Keratinocyte (primary cell): ENCODE results near the gene CDCP1. TPM values are rescaled to one million over a fixed set of nuclear protein-coding genes. Genes with fewer than 3 reads are reported as not detected.
A peak's percentile ranks its signal among the peaks of the same experiment; 100 is the strongest.

Source experiments
- DNase-seq: peaks from one replicate; pipeline ENCODE4 v3.0.0-alpha.2; 2011; ENCODE audit warnings: low read depth, missing footprints, low spot score
- FAIRE-seq: peaks from 2 replicates; lab custom pipeline; 2011; peaks lifted over from hg19 to GRCh38; lab: Jason Lieb, UNC
- H2AFZ ChIP-seq: 2 replicates; pipeline ENCODE4 v1.6.0; 2012; ENCODE audit warnings: low read length, control low read depth, inconsistent platforms; ENCODE audit not compliant: control insufficient read depth
- H3K27ac ChIP-seq: 2 replicates; pipeline ENCODE4 v1.5.1; 2011; ENCODE audit warnings: low read length; ENCODE audit not compliant: control insufficient read depth, insufficient read depth
- H3K27me3 ChIP-seq: 3 replicates; pipeline ENCODE4 v1.6.0; 2011; ENCODE audit warnings: low read length; ENCODE audit not compliant: control insufficient read depth, insufficient read depth; ENCODE audit errors: extremely low read depth
- H3K36me3 ChIP-seq, 2 experiments: 2 replicates in 1 of 2; 3 replicates in 1 of 2; pipeline ENCODE4 v1.5.1; 2011; ENCODE audit warnings: low read length in 2 of 2, mild to moderate bottlenecking in 1 of 2; ENCODE audit not compliant: control insufficient read depth in 2 of 2, insufficient read depth in 2 of 2; ENCODE audit errors: extremely low read depth in 1 of 2
- H3K4me1 ChIP-seq: 3 replicates; pipeline ENCODE4 v1.5.1; 2011; ENCODE audit warnings: low read length; ENCODE audit not compliant: control insufficient read depth, insufficient read depth; ENCODE audit errors: extremely low read depth
- H3K4me2 ChIP-seq: 3 replicates; pipeline ENCODE4 v1.6.0; 2011; ENCODE audit warnings: low read depth, low read length; ENCODE audit not compliant: control insufficient read depth, insufficient read depth; ENCODE audit errors: extremely low read depth
- H3K4me3 ChIP-seq, 3 experiments: fragments of 200-600 bp in 1 of 3; sonication (generic) in 1 of 3; 2 replicates in 2 of 3; 3 replicates in 1 of 3; pipeline ENCODE4 v1.5.1; 2011 to 2016; ENCODE audit warnings: low read length in 3 of 3, mild to moderate bottlenecking in 3 of 3, control low read depth in 2 of 3, inconsistent platforms in 1 of 3, low read depth in 1 of 3, mixed read lengths in 1 of 3, mixed run types in 1 of 3, moderate library complexity in 1 of 3; ENCODE audit not compliant: control insufficient read depth in 2 of 3, insufficient read depth in 2 of 3; ENCODE audit errors: extremely low read depth in 1 of 3
- H3K79me2 ChIP-seq: 2 replicates; pipeline ENCODE4 v1.6.0; 2012; ENCODE audit warnings: low read length; ENCODE audit not compliant: control insufficient read depth, insufficient read depth
- H3K9ac ChIP-seq: 3 replicates; pipeline ENCODE4 v1.6.0; 2011; ENCODE audit warnings: low read length; ENCODE audit not compliant: control insufficient read depth, insufficient read depth; ENCODE audit errors: extremely low read depth
- H3K9me1 ChIP-seq: 3 replicates; pipeline ENCODE4 v1.6.0; 2011; ENCODE audit warnings: low read length; ENCODE audit not compliant: control insufficient read depth, insufficient read depth; ENCODE audit errors: extremely low read depth
- H3K9me3 ChIP-seq: 2 replicates; pipeline ENCODE4 v1.5.1; 2012; ENCODE audit warnings: low read depth, low read length; ENCODE audit not compliant: control insufficient read depth
- H4K20me1 ChIP-seq: 3 replicates; pipeline ENCODE4 v1.6.0; 2011; ENCODE audit warnings: low read length; ENCODE audit not compliant: control insufficient read depth, insufficient read depth; ENCODE audit errors: extremely low read depth
- CTCF ChIP-seq, 3 experiments: IDR thresholded peaks in 1 of 3; conservative IDR thresholded peaks in 1 of 3; optimal IDR thresholded peaks in 1 of 3; 2 replicates in 2 of 3; 3 replicates in 1 of 3; pipeline versions ENCODE3 to v1.5.1; 2011; ENCODE audit warnings: low read length in 3 of 3, mild to moderate bottlenecking in 3 of 3, moderate library complexity in 2 of 3, control low read depth in 1 of 3, inconsistent platforms in 1 of 3; ENCODE audit not compliant: insufficient read depth in 2 of 3; ENCODE audit errors: extremely low read depth in 1 of 3
- EZH2 ChIP-seq: IDR thresholded peaks from one replicate; pipeline ENCODE4 v1.6.1; 2012; ENCODE audit warnings: inconsistent platforms, mild to moderate bottlenecking, low read length, moderate library complexity
- dilution Hi-C: fragments of 300-500 bp; cut with MboI; formaldehyde crosslinking; loops from one replicate; pipeline ENCODE4 v1.7.0; 2020; ENCODE audit warnings: low sequenced_read_pairs; ENCODE audit not compliant: extremely low pct_ligation_motif_present
- polyA plus RNA-seq, 5 experiments: library from polyadenylated mRNA; depleted of rRNA in 3 of 5; stranded (reverse) in 3 of 5; stranded (forward) in 1 of 5; unstranded in 1 of 5; fragments of >200 nt; gene quantifications; 1 replicate in 1 of 5; 2 replicates in 3 of 5; 3 replicates in 1 of 5; pipeline versions ENCODE4 v1.2.1 to v1.2.3, GENCODE V29; 2011 to 2012; ENCODE audit warnings: missing spikeins in 2 of 5, low read depth in 1 of 5, low replicate concordance in 1 of 5

CDCP1 gene
- polyA plus RNA-seq, 1 donor (not counting 4 experiments of a cell fraction or from before 2014, with no cell fraction given), result 85.8 TPM

GRCh38 chr3:45137656-45138181 is 8.5 kb downstream of the CDCP1 start:
- peak overlapping the region in 2 of 3 experiments; percentile 34 to 56 for H3K4me3 ChIP-seq
- FAIRE-seq (no peak), DNase-seq (no peak)
- no peaks in the 10 kb centered on the region for H3K9me3 ChIP-seq
- peak overlapping the region; percentile 86 for H3K27ac ChIP-seq
- dilution Hi-C loops, result loop anchor here (5.0 kb wide), 1 partner anchor 80 kb away; no protein-coding TSS in a partner anchor
- peak overlapping the region; percentile 70 for H3K9ac ChIP-seq
- peaks cover 3% of the 10 kb centered on the region for H3K9me1 ChIP-seq
- peaks cover 10% of the 10 kb centered on the region for H4K20me1 ChIP-seq
- H3K27me3 ChIP-seq, result no peaks in the 10 kb centered on the region
- H3K79me2 ChIP-seq, result peaks cover 93% of the 10 kb centered on the region
- peak overlapping the region; percentile 59 for H3K4me2 ChIP-seq
- H2AFZ ChIP-seq, result no peak overlapping the region
- H3K36me3 ChIP-seq, result peaks cover 9 to 39% of the 10 kb centered on the region in 2 experiments
- peaks cover 91% of the 10 kb centered on the region for H3K4me1 ChIP-seq
- TF ChIP-seq CTCF (optimal IDR thresholded peaks at IDR 0.05 in 1 of 3, IDR thresholded peaks at IDR 0.05 in 1 of 3, conservative IDR thresholded peaks at IDR 0.05 in 1 of 3; ENCODE audit: extremely low read depth in 1 of 3, insufficient read depth in 2 of 3, low read length in 3 of 3) (peak in 2 of 3 experiments; percentile 4 to 42), EZH2 (no peak)

GRCh38 chr3:45135959-45136358 is 10.2 kb downstream of the CDCP1 start:
- Histone ChIP-seq H3K9me1 (peaks cover 3% of the 10 kb centered on the region), H3K4me2 (no peak overlapping the region), H3K27ac (peak overlapping the region; percentile 11), H4K20me1 (peaks cover 14% of the 10 kb centered on the region), H3K36me3 (peaks cover 11 to 37% of the 10 kb centered on the region in 2 experiments), H3K79me2 (peaks cover 93% of the 10 kb centered on the region), H3K27me3 (no peaks in the 10 kb centered on the region), H2AFZ (no peak overlapping the region), H3K4me3 (no peak overlapping the region), H3K9ac (no peak overlapping the region), H3K4me1 (peaks cover 90% of the 10 kb centered on the region), H3K9me3 (no peaks in the 10 kb centered on the region)
- dilution Hi-C loops, result loop anchor here (5.0 kb wide), 1 partner anchor 81 kb away; no protein-coding TSS in a partner anchor
- no peak for TF ChIP-seq CTCF (optimal IDR thresholded peaks at IDR 0.05 in 1 of 3, IDR thresholded peaks at IDR 0.05 in 1 of 3, conservative IDR thresholded peaks at IDR 0.05 in 1 of 3; ENCODE audit: extremely low read depth in 1 of 3, insufficient read depth in 2 of 3, low read length in 3 of 3)
- no peak for TF ChIP-seq EZH2
- FAIRE-seq (no peak), DNase-seq (no peak)
